WTC11 (cell line): ENCODE measurements around the gene USP10. TPM values are rescaled to one million over a fixed set of nuclear protein-coding genes. Genes with fewer than 3 reads are reported as not detected.

ENCODE experiments used
- ATAC-seq: fragments of 200-7000 bp; cut with Tn5 transposase; 2 replicates; pipeline ENCODE4 v1.10.0; 2021; ENCODE audit warnings: mild to moderate bottlenecking, moderate library complexity
- CTCF ChIA-PET: fragments of 300-600 bp; sonication (Branson Sonifier 250); formaldehyde crosslinking; loops from one replicate; lab custom pipeline; 2021; ENCODE audit warnings: antibody characterized with exemption; lab: Charles Lee
- POLR2A ChIA-PET: fragments of 350-600 bp; sonication (Branson Sonifier 250); formaldehyde crosslinking; loops from one replicate; lab custom pipeline; 2021; ENCODE audit warnings: antibody characterized with exemption; lab: Charles Lee
- DNase-seq: peaks from one replicate; pipeline ENCODE4 v3.0.0; 2021; ENCODE audit warnings: low spot score
- H3K27ac Mint-ChIP-seq: 2 replicates; pipeline ENCODE4 v1.8.0; 2021; ENCODE audit warnings: mixed read lengths
- H3K27me3 Mint-ChIP-seq: 2 replicates; pipeline ENCODE4 v1.8.0; 2021; ENCODE audit warnings: low read depth, mild to moderate bottlenecking, moderate library complexity, mixed read lengths
- H3K36me3 Mint-ChIP-seq: 2 replicates; pipeline ENCODE4 v1.8.0; 2021; ENCODE audit warnings: mixed read lengths
- H3K4me1 Mint-ChIP-seq: 2 replicates; pipeline ENCODE4 v1.8.0; 2022; ENCODE audit warnings: mixed read lengths
- H3K4me3 Mint-ChIP-seq: 2 replicates; pipeline ENCODE4 v1.8.0; 2021; ENCODE audit warnings: mild to moderate bottlenecking, moderate library complexity, mixed read lengths
- H3K9me3 Mint-ChIP-seq: 2 replicates; pipeline ENCODE4 v1.8.0; 2021; ENCODE audit warnings: mixed read lengths
- ATF6 ChIP-seq: sonication (generic); formaldehyde crosslinking; IDR thresholded peaks from 2 replicates; pipeline ENCODE4 v1.8.1; 2023; ENCODE audit warnings: mild to moderate bottlenecking, missing genetic modification reagents
- CTCF ChIP-seq: fragments of 200-600 bp; IDR thresholded peaks from 2 replicates; pipeline ENCODE4 v1.8.0; 2022; ENCODE audit warnings: antibody characterized with exemption
- ETV6 ChIP-seq: sonication (generic); formaldehyde crosslinking; IDR thresholded peaks from 2 replicates; pipeline ENCODE4 v1.8.1; 2022; ENCODE audit warnings: mild to moderate bottlenecking, missing genetic modification reagents
- FOXJ3 ChIP-seq: sonication (generic); formaldehyde crosslinking; IDR thresholded peaks from 2 replicates; pipeline ENCODE4 v1.9.0; 2021; ENCODE audit warnings: missing genetic modification reagents, mild to moderate bottlenecking, borderline replicate concordance
- FOXK1 ChIP-seq: sonication (generic); formaldehyde crosslinking; IDR thresholded peaks from 2 replicates; pipeline ENCODE4 v1.8.0; 2022; ENCODE audit warnings: mild to moderate bottlenecking, moderate library complexity, missing genetic modification reagents
- SOX15 ChIP-seq: fragments of 250-450 bp; sonication (Bioruptor Pico); IDR thresholded peaks from 2 replicates; pipeline ENCODE4 v1.9.0; 2021; ENCODE audit warnings: mild to moderate bottlenecking
- ZNF121 ChIP-seq: sonication (generic); formaldehyde crosslinking; IDR thresholded peaks from 2 replicates; pipeline ENCODE4 v1.8.0; 2023; ENCODE audit warnings: missing genetic modification reagents
- ZNF219 ChIP-seq: sonication (generic); formaldehyde crosslinking; IDR thresholded peaks from 2 replicates; pipeline ENCODE4 v1.8.0; 2023; ENCODE audit warnings: missing genetic modification reagents, mild to moderate bottlenecking, borderline replicate concordance
- ZSCAN18 ChIP-seq: fragments of 250-450 bp; sonication (Bioruptor Pico); IDR thresholded peaks from 2 replicates; pipeline ENCODE4 v2.1.2; 2022; ENCODE audit warnings: mild to moderate bottlenecking, moderate library complexity
- total RNA-seq: library from RNA; stranded (reverse); gene quantifications from 3 replicates; pipeline ENCODE4 v1.2.3, GENCODE V29; 2021
- TF ChIP-seq, protein P1 (sequence below): sonication (generic); formaldehyde crosslinking; IDR thresholded peaks from 2 replicates; pipeline ENCODE4 v1.8.0; 2022; ENCODE audit warnings: missing genetic modification reagents
- TF ChIP-seq, protein P2 (sequence below): sonication (generic); formaldehyde crosslinking; IDR thresholded peaks from 2 replicates; pipeline ENCODE4 v1.8.1; 2023; ENCODE audit warnings: mild to moderate bottlenecking, moderate library complexity, missing genetic modification reagents

USP10 gene
- total RNA-seq, 1 experiment from 2014 or later: 138 TPM

DNA sequence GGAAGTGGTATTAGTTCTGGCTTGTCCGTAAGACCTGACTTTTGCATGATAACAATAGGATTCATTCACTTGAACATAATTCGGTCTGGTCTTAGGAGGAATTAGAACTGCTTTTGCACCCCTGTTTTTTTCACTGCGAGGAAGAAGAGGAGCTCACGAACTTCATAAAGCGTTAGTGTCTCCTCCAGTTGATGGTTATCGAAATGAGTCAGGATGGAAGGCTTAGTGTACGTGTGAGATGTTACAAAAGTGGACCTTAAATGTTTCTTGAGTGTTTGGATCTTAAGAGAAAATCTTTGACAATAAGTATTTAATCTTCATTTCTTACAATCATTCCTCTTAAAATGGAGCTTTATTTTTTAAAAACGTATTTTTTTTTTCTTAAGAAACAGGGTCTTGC is 52.8 kb downstream of the USP10 start (continued):
- TF ChIP-seq, protein P1, sequence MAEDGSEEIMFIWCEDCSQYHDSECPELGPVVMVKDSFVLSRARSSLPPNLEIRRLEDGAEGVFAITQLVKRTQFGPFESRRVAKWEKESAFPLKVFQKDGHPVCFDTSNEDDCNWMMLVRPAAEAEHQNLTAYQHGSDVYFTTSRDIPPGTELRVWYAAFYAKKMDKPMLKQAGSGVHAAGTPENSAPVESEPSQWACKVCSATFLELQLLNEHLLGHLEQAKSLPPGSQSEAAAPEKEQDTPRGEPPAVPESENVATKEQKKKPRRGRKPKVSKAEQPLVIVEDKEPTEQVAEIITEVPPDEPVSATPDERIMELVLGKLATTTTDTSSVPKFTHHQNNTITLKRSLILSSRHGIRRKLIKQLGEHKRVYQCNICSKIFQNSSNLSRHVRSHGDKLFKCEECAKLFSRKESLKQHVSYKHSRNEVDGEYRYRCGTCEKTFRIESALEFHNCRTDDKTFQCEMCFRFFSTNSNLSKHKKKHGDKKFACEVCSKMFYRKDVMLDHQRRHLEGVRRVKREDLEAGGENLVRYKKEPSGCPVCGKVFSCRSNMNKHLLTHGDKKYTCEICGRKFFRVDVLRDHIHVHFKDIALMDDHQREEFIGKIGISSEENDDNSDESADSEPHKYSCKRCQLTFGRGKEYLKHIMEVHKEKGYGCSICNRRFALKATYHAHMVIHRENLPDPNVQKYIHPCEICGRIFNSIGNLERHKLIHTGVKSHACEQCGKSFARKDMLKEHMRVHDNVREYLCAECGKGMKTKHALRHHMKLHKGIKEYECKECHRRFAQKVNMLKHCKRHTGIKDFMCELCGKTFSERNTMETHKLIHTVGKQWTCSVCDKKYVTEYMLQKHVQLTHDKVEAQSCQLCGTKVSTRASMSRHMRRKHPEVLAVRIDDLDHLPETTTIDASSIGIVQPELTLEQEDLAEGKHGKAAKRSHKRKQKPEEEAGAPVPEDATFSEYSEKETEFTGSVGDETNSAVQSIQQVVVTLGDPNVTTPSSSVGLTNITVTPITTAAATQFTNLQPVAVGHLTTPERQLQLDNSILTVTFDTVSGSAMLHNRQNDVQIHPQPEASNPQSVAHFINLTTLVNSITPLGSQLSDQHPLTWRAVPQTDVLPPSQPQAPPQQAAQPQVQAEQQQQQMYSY: no peak
- TF ChIP-seq ZNF121 (CRISPR knock-in tag): no peak
- TF ChIP-seq FOXJ3 (CRISPR knock-in tag): no peak
- TF ChIP-seq ETV6 (CRISPR knock-in tag): no peak
- TF ChIP-seq, all 79 proteins: peak for 0

- H3K4me3 Mint-ChIP-seq: no peak overlapping the region
Measured at GRCh38 chr16:84753412-84754326, 53.9 kb downstream of the USP10 start.

GRCh38 chr16:84754353-84754856 is 54.6 kb downstream of the USP10 start:
- no peak overlapping the region for H3K4me3 Mint-ChIP-seq
- CTCF ChIA-PET: interaction anchor here (0.6 to 4.2 kb wide), 19 partner anchors 12 to 229 kb away, joined by 3 to 46 read pairs (median 4); partner anchors contain the start of gene CRISPLD2
- no peaks in the 10 kb centered on the region for H3K9me3 Mint-ChIP-seq
- POLR2A ChIA-PET: interaction anchor here (0.5 kb wide), 1 partner anchor 43 kb away, joined by 4 read pairs; no protein-coding TSS in a partner anchor
- no peaks in the 10 kb centered on the region for H3K27me3 Mint-ChIP-seq
- H3K27ac Mint-ChIP-seq: 0 out of 2 replicates have a peak overlapping the region, but pooled peaks have one; percentile 48
- peak; percentile 88 for ATAC-seq
- peaks cover 4% of the 10 kb centered on the region for H3K36me3 Mint-ChIP-seq
- TF ChIP-seq ATF6 (CRISPR knock-in tag) (no peak), CTCF (peak; percentile 63)
- TF ChIP-seq, all 79 proteins: peak for 1
- H3K4me1 Mint-ChIP-seq: peaks cover 47% of the 10 kb centered on the region
- DNase-seq: peak; percentile 65

More at GRCh38 chr16:84753412-84754326, 53.9 kb downstream of the USP10 start:
- Mint-ChIP-seq H3K9me3 (no peaks in the 10 kb centered on the region), H3K27ac (peak overlapping the region; percentile 35), H3K36me3 (no peaks in the 10 kb centered on the region; the same call in 1 of the 2 replicates), H3K27me3 (no peaks in the 10 kb centered on the region), H3K4me1 (peaks cover 47% of the 10 kb centered on the region)
- ATAC-seq: peak; percentile 9; the same call in 1 of the 2 replicates
- TF ChIP-seq FOXK1 (no peak), ZSCAN18 (CRISPR knock-in tag) (no peak), ZNF219 (CRISPR knock-in tag) (no peak), SOX15 (CRISPR knock-in tag) (no peak)
- TF ChIP-seq, protein P2, sequence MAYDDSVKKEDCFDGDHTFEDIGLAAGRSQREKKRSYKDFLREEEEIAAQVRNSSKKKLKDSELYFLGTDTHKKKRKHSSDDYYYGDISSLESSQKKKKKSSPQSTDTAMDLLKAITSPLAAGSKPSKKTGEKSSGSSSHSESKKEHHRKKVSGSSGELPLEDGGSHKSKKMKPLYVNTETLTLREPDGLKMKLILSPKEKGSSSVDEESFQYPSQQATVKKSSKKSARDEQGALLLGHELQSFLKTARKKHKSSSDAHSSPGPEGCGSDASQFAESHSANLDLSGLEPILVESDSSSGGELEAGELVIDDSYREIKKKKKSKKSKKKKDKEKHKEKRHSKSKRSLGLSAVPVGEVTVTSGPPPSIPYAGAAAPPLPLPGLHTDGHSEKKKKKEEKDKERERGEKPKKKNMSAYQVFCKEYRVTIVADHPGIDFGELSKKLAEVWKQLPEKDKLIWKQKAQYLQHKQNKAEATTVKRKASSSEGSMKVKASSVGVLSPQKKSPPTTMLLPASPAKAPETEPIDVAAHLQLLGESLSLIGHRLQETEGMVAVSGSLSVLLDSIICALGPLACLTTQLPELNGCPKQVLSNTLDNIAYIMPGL: no peak
- DNase-seq: no peak
- ChIA-PET CTCF (interaction anchor here (0.6 to 4.2 kb wide), 22 partner anchors 12 to 229 kb away, joined by 3 to 46 read pairs (median 4); partner anchors contain the start of gene CRISPLD2), POLR2A (interaction anchor here (0.5 to 0.6 kb wide), 2 partner anchors 9 to 42 kb away, joined by 3 to 4 read pairs; no protein-coding TSS in a partner anchor)
